Suppressor macrophage treated with lipopolysaccharide for 4 hours (primary cell): ENCODE data around the gene RAB3GAP1.
A peak's percentile ranks its signal among the peaks of the same experiment; 100 is the strongest.
"Not testable (repeated sequence)": the region's sequence is repeated elsewhere in the genome, so short reads cannot be mapped to it uniquely, and the experiment has no call there.

ENCODE experiments used
- DNase-seq: peaks from one replicate; pipeline ENCODE4 v3.0.0-alpha.2; 2020

Gene RAB3GAP1

DNA sequence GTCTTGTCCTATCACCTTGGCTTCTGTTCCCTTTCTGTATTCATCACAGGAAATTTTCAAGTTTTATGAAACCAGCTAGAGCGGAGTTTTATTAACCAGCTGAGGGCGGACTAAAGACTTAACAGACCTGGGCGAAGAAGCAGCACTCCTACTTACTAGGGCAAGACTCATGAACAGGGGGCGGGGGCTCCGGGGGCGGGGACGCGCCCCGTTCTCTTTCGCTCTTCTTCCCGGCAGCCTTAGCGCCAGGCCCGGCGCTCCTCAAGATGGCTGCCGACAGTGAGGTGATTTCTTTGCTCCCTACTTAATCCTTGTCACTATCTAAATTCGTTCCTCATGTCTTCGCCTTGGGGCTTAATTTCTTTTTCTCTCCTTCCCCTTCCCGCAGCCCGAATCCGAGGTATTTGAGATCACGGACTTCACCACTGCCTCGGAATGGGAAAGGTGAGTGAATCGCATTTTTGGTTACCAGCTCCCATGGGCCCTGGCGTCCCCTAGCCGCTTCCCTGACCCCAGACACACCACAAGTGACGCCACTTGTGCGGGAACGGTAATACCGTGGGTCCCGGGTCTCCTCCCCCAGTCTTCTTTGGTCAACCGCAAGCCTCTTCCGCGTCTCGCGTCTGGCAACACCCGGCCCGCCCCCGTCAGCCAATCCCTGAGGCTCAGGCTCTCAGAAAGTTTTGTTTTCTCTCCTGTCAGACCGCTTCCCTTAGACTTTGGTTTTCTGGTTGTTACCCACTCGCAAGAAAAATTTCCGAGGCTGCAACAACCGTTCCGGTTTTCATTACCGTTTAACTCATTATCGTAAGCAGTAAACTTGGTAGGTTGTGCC lies at the start of gene RAB3GAP1:
Gene RAB3GAP1 (plus strand): TSS at position 251 of the 835 bp plus-strand sequence. CDS start 16 bp downstream, at position 267.
- DNase-seq = peak; percentile 96

DNA sequence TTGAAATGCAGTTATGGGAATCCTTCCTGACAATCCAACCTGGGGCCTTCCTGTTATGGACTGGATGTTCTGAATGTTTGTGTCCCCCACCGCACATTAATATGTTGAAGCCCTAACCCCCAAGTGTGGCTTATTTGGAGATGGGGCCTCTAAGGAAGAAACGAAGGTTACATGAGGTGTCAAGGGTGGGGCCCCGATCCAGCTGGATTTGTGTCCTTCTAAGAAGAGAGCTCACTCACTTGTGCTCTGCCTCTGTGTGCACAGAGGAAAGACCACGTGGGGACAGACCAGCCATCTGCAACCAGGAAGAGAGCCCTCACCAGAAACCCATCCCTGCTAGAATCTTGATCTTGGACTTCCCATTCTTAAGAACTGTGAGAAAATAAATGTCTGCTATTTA lies 49.3 kb upstream of the RAB3GAP1 start:
- no peak for DNase-seq

DNA sequence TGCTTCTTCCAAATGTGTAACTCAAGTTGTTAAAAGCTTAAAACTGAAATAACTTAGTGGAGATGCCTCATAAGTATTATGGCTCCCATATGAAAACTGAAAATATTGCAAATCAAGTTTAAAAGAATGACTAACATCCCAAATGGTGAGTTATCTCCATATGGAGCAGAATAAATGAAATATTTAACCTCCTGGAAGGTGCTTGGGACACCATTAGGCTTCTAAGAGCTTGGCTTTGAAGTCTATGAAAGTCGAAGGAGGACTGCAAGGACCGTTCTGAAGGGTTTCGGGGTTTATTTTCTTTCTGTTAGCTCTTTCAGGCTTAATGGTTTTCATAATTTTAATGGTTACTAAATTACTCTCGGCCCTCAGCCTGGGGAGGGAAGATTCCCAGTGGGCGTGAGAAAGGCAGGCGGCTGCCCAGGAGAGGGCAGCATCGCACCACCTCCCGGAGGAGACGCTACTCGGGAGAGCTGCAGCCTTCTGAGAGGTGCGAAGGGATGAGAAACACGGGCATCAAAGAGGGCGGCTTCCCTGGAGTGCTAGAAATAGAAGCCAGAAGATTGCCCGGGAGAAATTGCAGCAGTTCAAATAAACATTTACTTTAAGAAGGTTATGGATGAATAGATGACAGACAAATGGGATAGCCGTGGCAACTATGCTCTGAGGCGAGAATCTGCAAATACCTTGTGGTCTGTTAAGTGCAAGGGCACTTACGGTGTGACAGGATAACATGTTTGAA lies 47.9 kb upstream of the RAB3GAP1 start:
- DNase-seq = peak; percentile 78

DNA sequence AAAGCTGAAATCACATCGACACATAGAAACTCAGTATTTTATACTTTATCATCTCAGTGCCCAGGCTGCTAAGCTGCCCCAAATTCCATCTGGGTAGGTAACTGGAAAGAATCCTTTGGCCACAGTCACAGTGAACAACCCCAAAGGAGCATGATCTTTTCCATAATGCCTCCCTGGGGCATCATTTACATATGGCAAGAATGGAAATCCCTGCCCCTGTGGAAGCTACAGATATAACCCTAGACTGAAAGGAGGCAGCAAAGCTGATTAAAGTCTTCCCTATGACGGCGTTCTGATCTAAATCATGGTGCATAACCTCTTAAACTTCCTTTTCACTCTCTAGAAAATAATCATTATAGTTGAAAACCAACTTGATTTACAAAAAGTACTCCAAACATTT lies 46.3 kb upstream of the RAB3GAP1 start:
- no peak for DNase-seq

DNA sequence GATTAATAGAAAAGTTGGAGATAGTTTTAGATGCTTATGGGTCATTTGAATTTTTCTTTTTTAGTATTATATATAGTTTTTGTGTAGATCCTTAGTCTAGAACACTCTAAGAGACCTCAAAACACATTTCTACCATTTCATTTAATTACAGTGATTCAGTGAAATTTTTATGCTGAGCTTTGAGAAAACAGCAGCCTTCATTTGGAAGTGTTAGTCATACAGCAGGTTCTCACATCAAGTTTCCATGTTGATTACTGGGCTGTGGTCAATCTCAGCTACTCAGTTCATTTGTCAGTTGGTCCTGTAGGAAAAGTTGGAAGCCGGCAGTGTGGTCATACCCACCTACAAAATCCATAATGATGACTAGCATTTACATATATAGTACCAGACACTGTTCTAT lies 42.8 kb upstream of the RAB3GAP1 start:
- no peak for DNase-seq

DNA sequence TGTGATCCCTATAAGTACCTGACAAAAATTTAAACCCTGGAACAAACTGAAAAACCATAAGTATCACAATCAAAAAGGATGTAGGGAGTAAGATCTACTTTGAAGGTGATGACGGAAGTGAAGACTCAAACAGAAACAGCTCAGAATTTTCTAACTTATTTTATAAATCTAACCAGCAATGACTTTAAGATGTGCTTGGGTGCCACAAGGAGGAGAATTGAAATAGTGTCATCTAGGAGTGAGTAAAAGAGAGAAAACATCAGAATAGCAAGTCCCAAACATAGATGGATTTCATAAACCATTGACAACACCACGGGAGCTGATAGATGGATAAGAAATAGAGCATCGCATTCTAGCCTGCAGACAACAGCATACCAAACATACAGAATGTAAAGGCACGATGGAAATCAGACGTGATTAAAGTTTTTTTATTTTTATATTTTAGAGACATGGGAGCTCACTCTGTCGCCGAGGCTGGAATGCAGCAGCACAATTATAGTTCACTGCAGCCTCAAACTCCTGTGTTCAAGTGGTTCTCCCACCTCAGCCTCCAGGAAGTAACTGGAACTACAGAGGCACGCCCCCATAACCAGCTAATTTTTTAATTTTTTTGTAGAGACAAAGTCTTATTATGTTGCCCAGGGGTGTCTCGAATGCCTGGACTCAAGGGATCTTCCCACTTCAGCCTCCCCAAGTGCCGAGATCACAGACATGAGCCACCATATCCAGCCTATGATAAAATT lies 41.7 kb upstream of the RAB3GAP1 start:
- DNase-seq = no peak

DNA sequence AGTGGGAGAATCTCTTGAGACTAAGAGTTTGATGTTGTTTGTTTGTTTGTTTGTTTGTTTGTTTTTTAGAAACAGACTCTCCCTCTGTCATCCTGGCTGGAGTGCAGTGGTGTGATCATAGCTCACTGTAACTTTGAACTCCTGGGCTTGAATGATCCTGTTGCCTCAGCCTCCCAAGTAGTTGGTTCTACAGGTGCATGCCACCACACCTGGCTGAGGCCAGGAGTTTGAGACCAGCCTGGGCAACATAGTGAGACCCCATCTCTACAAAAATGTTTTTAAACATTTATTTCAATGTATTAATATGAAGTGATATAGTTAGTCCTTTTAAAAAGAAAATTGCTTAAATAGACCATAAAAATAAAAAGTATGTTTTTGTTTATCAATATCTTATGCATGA lies 40.5 kb upstream of the RAB3GAP1 start:
- DNase-seq = no peak

DNA sequence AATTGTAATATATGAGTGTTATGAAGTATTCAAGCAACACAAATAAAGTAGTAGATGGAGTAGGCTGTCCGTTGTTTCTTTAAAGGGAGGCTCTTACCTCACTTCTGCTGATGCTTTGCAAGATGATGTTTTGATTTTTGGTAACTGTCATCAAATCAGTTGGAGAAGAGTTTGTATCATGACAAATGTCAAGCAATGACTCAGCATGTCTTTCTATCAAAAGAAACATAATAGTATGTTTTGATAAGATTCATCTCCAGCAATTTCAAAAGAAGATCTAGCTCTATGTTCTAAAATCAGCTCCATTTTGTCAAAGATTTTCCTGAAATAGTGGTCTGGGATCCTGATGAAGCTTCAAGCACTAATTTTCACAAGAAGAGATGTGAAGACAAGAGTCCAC lies 30.5 kb upstream of the RAB3GAP1 start:
- no peak for DNase-seq

DNA sequence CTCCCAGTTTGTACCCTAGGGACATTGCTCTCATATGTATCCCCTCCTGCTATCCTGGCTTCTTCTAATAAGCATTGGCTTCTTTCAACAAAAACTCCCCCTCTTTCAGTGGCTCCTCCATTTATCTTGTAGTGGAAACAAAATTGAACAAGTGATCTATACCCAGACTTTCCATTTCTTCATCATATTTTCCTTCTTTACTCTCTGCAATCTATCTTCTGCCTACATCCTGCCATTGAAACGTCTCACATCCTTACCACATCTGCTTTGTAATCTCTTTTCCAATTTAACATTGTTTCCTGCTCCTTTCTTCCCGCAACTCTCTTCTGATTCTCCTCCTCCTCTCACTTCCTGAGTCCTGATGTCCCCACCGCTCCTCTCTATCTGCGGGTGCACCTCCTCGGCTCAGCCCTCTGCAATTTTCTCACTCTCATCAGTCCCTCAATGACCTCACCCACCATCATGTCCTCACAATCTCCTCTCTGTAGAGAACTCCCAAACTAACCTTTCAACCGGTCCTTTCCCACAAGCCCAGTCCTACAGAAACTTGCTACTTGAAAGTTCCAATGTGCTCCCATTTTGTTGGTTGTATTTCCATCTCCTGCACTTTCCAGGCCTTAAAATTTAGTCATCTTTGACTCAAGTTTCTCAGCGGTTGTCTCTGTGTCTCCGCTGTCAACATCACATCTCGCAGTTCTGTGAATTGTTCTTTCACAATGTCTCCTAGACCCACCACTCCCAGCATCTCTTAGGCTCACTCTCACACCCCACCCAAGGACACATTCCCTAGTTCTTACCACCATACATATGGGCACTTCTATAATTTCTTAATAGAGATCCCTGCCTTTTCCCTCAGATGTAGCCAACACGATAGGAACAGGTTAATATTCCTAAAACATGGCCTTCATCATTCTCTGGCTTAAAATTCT lies 28.9 kb upstream of the RAB3GAP1 start:
- no peak for DNase-seq

DNA sequence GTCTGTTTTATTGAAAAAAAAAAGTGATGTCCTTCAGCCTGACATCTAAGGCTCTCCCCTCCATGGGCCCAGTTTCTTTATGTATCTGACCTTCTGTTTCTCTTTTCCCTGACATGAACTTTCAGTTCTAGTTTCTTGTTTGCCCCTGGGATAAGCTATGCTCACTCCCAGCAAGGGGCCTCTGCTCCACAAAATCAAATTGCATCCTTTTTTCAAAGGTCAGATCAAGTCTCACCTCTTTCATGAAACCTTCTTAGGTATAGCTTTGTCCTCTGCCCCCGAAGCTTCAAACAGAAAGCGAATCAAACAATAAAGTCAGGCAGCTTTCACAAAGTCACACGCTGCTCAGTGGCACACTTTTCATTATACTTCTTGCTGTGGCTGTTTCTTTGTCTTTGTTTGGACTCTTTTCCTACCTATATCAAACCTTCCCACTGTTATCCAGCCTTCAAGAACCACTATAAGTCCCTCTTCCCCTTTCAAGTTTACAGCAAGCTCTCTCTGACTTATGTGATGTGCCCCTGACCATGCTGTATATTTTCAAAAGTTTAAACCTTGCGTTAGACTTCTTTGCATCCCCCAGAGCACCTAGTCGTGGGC lies 28.1 kb upstream of the RAB3GAP1 start:
- no peak for DNase-seq

DNA sequence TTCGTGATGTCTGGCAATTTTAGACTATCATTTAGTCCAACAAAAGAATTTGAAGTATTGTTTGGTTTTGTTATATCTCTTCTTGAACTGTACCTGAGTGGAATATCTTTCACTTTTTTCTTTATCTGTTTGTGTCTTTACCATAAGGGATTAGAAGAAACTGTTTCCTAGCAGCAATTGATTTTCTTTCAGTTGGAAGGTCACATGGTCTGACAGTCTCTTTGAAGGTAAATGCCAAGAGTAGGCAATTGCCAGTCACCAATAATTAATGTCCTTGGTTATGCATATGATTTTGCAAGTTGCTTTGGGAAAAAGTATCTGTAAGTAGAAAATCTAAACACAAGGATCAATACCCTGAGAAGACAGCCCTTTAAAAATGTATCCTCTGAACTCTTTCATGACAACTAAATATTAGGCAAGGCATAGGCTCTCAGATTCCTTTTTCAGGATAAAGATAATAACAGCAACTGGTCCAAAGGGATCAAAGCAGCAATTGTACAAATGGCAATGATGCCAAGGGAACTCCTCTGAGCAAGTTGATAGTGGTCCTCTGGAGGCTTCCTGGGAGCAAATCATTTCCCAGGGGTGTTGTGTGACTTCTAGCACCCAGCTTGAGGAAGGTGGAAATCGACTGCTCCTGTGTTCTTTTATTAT lies 22.5 kb upstream of the RAB3GAP1 start:
- DNase-seq = no peak

DNA sequence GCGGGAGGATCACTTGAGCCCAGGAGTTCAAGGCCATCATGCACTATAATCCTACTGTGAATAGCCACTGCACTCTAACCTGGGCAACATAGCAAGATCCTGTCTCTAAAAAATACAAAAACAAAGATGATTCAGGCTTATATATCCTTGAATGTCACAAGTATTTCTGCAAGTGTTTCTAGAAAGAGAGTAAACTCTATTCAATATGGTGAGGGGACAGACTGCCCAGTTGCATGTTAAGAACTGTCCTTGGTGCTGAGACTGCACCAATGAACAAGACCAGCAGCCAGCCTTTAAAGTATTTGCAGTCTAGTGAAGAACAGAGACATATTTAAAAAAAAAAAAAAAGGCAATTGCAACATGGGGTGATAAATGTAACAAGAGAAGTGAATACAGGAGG lies 21.3 kb upstream of the RAB3GAP1 start:
- DNase-seq = no peak

DNA sequence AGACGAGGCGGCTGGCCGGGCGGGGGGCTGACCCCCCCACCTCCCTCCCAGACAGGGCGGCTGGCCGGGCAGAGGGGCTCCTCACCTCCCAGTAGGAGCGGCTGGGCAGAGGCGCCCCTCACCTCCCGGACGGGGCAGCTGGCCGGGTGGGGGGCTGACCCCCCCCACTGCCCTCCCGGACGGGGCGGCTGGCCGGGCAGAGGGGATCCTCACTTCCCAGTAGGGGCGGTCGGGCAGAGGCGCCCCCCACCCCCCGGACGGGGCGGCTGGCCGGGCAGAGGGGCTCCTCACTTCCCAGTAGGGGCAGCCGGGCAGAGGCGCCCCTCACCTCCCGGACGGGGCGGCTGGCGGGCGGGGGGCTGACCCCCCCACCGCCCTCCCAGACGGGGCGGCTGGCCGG lies 18.9 kb upstream of the RAB3GAP1 start:
- not testable (repeated sequence) for DNase-seq

DNA sequence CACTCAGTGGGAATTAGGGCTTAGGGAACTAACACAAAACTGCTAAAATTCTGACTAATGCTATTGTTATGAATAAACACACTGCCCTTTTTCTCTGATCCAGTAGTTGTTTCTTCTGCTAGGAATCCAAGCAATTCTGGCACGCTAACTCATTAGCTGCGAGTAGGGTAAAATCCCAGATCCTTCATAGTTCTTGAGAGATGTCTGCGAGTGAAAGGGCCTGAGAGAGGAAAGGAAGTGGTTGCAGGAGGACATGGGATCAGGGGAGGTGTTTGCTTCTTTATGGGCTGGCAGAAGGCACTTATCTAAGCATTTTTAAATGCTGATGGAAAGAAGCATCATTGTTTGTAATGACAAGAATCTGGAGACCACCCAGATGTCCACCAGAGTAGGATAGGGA lies 14.3 kb upstream of the RAB3GAP1 start:
- DNase-seq = no peak

DNA sequence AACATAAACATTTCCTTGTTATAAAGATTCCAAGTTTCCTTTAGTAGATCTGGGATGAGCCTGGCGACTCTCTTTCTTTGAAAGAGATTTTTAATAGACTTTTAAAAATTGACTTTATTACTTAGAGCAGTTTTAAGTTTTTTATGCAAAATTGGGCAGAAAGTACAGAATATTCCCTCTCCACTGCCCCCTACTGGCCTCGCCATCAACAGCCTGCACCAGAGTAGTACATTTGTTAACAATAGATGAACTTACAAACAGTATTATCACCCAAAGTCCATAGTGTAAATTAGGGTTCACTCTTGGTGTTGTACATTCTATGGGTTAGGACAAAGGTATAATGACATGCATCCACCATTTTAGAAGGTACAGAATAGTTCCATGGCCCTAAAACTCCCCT lies 8.7 kb upstream of the RAB3GAP1 start:
- DNase-seq = peak; percentile 32

DNA sequence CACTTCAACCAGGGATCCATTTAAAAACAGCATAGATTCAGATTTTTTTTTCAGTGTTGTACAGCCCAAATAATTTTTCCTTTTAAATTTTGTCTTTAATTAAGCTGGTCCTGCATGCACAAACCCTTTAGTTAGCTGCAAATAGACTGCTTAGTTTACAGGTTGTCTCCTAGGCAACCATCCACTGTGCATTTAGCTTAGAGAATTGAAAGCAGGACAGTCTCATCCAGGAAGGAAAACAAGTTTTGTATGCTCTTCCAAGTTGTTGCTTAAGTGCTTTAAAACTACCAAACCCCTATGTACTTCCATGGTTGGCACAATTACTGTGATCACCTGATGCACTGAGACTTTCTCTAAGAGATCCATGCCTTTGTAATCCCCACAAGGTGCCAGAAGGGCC lies 4.8 kb upstream of the RAB3GAP1 start, which contains the start of gene MAP3K19:
Gene MAP3K19 (minus strand): TSS at position 148 of the 400 bp plus-strand sequence. CDS start 22,800 bp downstream, outside the sequence.
- DNase-seq = no peak

DNA sequence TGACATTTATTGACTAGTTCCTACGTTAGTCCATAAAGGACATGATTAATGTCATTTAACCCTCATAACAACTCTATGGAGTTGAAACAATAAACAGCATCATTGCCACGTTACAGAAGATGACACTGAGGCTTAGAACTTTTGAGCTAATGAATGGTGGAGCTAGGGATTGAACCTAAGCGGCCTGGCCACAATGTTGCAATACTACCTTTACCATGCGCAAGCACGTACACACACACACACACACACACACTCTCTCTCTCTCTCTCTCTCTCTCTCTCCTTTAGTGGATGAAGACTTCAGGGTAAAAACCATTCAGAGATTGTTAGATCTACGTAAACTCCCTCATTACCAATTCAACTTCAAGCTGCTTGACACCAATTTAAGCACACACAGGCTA lies 4.0 kb upstream of the RAB3GAP1 start:
- DNase-seq = no peak

DNA sequence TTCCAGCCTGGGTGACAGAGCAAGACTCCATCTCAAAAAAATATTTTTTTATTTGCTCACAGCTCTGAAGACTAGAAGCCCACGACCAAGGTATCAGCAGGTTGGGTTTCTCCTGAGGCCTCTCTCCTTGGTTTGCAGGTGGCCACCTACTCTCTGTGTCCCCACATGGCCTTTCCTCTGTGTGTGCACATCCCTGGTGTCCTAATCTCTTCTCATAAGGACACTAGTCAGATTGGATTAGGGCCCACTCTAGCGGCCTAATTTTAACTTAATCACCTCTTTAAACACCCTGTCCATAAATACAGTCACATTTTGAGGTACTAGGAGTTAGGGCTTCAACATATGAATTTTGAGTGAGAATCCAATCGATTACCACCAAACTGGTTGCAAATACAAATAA lies 2.0 kb upstream of the RAB3GAP1 start:
- no peak for DNase-seq

DNA sequence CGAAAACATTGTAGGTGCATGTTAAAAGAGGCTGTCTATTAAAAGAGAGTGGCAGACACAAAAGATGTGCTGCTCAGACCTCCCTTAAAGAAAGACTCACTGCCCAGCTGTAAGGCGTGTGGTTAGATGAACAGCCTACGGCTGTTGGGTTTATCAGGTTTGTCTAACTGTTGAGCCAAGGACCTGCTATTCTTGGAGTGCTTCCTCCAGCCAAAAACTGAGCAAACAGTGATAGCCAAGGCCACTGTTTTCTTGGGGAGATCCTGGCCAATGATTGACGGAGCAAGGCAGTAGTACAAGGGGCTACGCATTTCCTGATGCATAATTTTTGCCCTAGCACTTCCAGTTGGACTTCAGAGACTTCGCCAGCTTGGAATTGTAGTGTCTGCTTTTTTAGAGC lies 1.4 kb upstream of the RAB3GAP1 start:
- DNase-seq = no peak

DNA sequence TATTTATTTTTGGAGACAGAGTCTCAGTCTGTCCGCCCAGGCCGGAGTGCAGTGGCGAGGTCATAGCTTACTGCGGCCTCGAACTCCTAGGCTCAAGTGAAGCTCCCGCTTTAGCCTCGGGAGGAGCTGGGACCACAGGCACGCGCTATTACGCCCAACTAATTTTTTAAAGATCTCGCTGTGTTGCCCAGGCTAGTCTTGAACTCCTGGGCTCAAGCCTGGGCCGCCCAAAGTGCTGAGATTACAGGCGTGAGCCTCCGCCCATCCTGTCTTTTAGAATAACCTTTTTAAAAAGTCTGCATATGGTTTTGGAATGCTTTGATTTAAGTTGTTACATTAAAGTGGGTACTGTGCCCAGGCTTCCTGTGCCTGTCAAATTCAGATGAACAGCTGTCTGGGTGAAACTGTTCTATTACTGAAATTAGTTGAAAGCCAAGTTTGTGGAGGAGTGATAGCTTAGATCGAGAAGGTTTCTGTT lies 944 bp downstream of the RAB3GAP1 start:
- DNase-seq = peak; percentile 11

DNA sequence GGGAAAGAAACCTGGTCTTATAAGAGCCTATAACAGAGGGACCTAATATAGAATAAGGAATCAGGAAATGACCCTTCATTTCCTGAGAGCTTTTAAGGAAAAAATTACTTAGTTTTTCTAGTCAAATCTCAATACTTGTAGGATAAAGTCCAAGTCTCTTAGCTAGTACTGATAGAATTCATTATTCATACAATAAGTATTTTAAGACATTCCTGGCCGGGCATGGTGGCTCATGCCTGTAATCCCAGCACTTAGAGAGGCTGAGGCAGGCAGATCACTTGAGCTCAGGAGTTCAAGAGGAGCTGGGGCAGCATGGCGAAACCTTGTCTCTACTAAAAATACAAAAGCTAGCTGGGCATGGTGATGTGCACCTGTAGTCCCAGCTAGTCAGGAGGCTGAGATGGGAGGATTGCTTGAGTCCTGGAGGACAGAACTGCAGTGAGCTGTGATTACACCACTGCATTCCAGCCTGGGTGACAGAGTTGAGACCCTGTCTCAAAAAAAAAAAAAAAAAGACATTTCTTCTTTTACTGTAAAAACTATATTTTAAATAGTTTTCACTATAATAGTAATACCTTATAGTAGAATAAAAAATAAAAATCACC lies 3.2 kb downstream of the RAB3GAP1 start:
- no peak for DNase-seq
